HG02870 (cell line): ENCODE measurements around the gene WDR45.

Experiments used
- ATAC-seq: cut with Tn5 transposase; IDR thresholded peaks from one replicate; pipeline ENCODE4 v1.9.1; 2021; ENCODE audit warnings: mild to moderate bottlenecking, moderate library complexity; ENCODE audit not compliant: unreplicated experiment

Gene WDR45

GRCh38 chrX:49075347-49075746 lies 4.3 kb downstream of the WDR45 start:
- ATAC-seq: no peak

- peak; percentile 82 for ATAC-seq
These were observed 5.8 kb downstream of the WDR45 start, which contains the start of gene PRAF2 for GRCh38 chrX:49073601-49074575. Gene PRAF2, minus strand, starts transcription at chrX:49074002. Its CDS starts 15 bp downstream, at chrX:49073987.

GRCh38 chrX:49072712-49073095 lies 7.0 kb downstream of the WDR45 start:
- ATAC-seq: no peak

GRCh38 chrX:49071877-49072711 lies 7.6 kb downstream of the WDR45 start:
- no peak for ATAC-seq

- no peak for ATAC-seq
These were observed 8.7 kb downstream of the WDR45 start for GRCh38 chrX:49070988-49071387.

- no peak for ATAC-seq
These were observed 10.6 kb downstream of the WDR45 start for GRCh38 chrX:49069038-49069437.

- ATAC-seq: no peak
These were observed 12.2 kb downstream of the WDR45 start for GRCh38 chrX:49067285-49068120.

- ATAC-seq: no peak
These were observed 13.0 kb downstream of the WDR45 start for GRCh38 chrX:49066690-49067089.

GRCh38 chrX:49066278-49066677 lies 13.4 kb downstream of the WDR45 start:
- ATAC-seq: no peak

GRCh38 chrX:49064735-49065134 lies 15.0 kb downstream of the WDR45 start:
- no peak for ATAC-seq

GRCh38 chrX:49064303-49064702 lies 15.4 kb downstream of the WDR45 start:
- ATAC-seq: no peak

GRCh38 chrX:49063715-49064114 lies 16.0 kb downstream of the WDR45 start:
- ATAC-seq: no peak

- ATAC-seq: no peak
These were observed 17.8 kb downstream of the WDR45 start for GRCh38 chrX:49061916-49062315.

GRCh38 chrX:49061490-49061889 lies 18.2 kb downstream of the WDR45 start:
- no peak for ATAC-seq

- no peak for ATAC-seq
These were observed 18.8 kb downstream of the WDR45 start for GRCh38 chrX:49060914-49061313.

GRCh38 chrX:49059681-49060085 lies 20.0 kb downstream of the WDR45 start:
- ATAC-seq: no peak

- ATAC-seq: no peak
These were observed 20.5 kb downstream of the WDR45 start for GRCh38 chrX:49059201-49059600.

- ATAC-seq: no peak
These were observed 20.9 kb downstream of the WDR45 start, which contains the start of gene CCDC120 for GRCh38 chrX:49058794-49059193. Gene CCDC120, plus strand, starts transcription at chrX:49058999. Its CDS starts 3,043 bp downstream, at chrX:49062042.

- ATAC-seq: no peak
These were observed 25.5 kb downstream of the WDR45 start for GRCh38 chrX:49054073-49054762.
